ENCODE data around the gene DOCK9. TPM values are rescaled to one million over a fixed set of nuclear protein-coding genes. Genes with fewer than 3 reads are reported as not detected.

The DOCK9 gene
- total RNA-seq, 8 experiments from 2014 or later = 1.8 to 39.0 (median 4.9) TPM

- Histone ChIP-seq H3K27ac (no peak overlapping the region), H3K4me3 (no peak overlapping the region), H3K4me1 (replicated peaks in 1 of 2) (no peaks in the 10 kb centered on the region)
- 70 to 100% (median 83%) methylated on average over 1 to 4 of the region's 5 CpGs; no CpG with 5 or more reads in 1 of the 10 experiments for WGBS, 10 experiments
- in situ Hi-C loops (cut with MboI; ENCODE audit: low pct_unique_long_range_greater_than_20kb in 2 of 9, low sequenced_read_pairs in 9 of 9, unreplicated experiment in 9 of 9) = no loop called here
- peak in 5 of 8 experiments; percentile 30 to 96 (median 86) for ATAC-seq (replicated peaks in 6 of 8)
Observed at GRCh38 chr13:98944336-98944735, 33.5 kb downstream of the DOCK9 start.

GRCh38 chr13:98942997-98943396 lies 34.9 kb downstream of the DOCK9 start:
- WGBS, 10 experiments = 79 to 100% (median 93%) methylated on average over 2 of the region's 3 CpGs; no CpG with 5 or more reads in 6 of the 10 experiments
- peak in 2 of 8 experiments; percentile 12 to 33 for ATAC-seq (replicated peaks in 6 of 8)
- in situ Hi-C loops (cut with MboI; ENCODE audit: low pct_unique_long_range_greater_than_20kb in 2 of 9, low sequenced_read_pairs in 9 of 9, unreplicated experiment in 9 of 9) = no loop called here
- Histone ChIP-seq H3K4me3 (no peak overlapping the region), H3K4me1 (replicated peaks in 1 of 2) (no peaks in the 10 kb centered on the region), H3K27ac (no peak overlapping the region)

- WGBS, 10 experiments = 86 to 100% (median 100%) methylated on average over 2 to 5 of the region's 7 CpGs; no CpG with 5 or more reads in 2 of the 10 experiments
- ATAC-seq (replicated peaks in 6 of 8) = no peak
- H3K4me1 ChIP-seq (replicated peaks in 1 of 2) = no peaks in the 10 kb centered on the region
- in situ Hi-C loops (cut with MboI; ENCODE audit: low pct_unique_long_range_greater_than_20kb in 2 of 9, low sequenced_read_pairs in 9 of 9, unreplicated experiment in 9 of 9) = no loop called here
- no peak overlapping the region for H3K27ac ChIP-seq
- H3K4me3 ChIP-seq = no peak overlapping the region
Observed at GRCh38 chr13:98942485-98942884, 35.4 kb downstream of the DOCK9 start.

GRCh38 chr13:98941536-98941935 lies 36.3 kb downstream of the DOCK9 start:
- Histone ChIP-seq H3K4me3 (no peak overlapping the region), H3K4me1 (replicated peaks in 1 of 2) (no peaks in the 10 kb centered on the region), H3K27ac (no peak overlapping the region)
- ATAC-seq (replicated peaks in 6 of 8) = no peak
- in situ Hi-C loops (cut with MboI; ENCODE audit: low pct_unique_long_range_greater_than_20kb in 2 of 9, low sequenced_read_pairs in 9 of 9, unreplicated experiment in 9 of 9) = no loop called here
- WGBS, 10 experiments = 80 to 100% (median 95%) methylated on average over 1 to 4 of the region's 4 CpGs; no CpG with 5 or more reads in 3 of the 10 experiments

GRCh38 chr13:98941126-98941525 lies 36.7 kb downstream of the DOCK9 start:
- no peaks in the 10 kb centered on the region for H3K4me1 ChIP-seq (replicated peaks in 1 of 2)
- in situ Hi-C loops (cut with MboI; ENCODE audit: low pct_unique_long_range_greater_than_20kb in 2 of 9, low sequenced_read_pairs in 9 of 9, unreplicated experiment in 9 of 9) = no loop called here
- no peak for ATAC-seq (replicated peaks in 6 of 8)
- H3K27ac ChIP-seq = no peak overlapping the region
- H3K4me3 ChIP-seq = no peak overlapping the region
- 42 to 92% (median 87%) methylated on average over 2 to 5 of the region's 5 CpGs; no CpG with 5 or more reads in 3 of the 10 experiments for WGBS, 10 experiments

- no peak for ATAC-seq (replicated peaks in 6 of 8)
- 26 to 94% (median 78%) methylated on average over 2 to 6 of the region's 8 CpGs; no CpG with 5 or more reads in 1 of the 10 experiments for WGBS, 10 experiments
- Histone ChIP-seq H3K4me1 (replicated peaks in 1 of 2) (no peaks in the 10 kb centered on the region), H3K4me3 (no peak overlapping the region), H3K27ac (no peak overlapping the region)
- in situ Hi-C loops (cut with MboI; ENCODE audit: low pct_unique_long_range_greater_than_20kb in 2 of 9, low sequenced_read_pairs in 9 of 9, unreplicated experiment in 9 of 9) = no loop called here
Observed at GRCh38 chr13:98940325-98941001, 37.4 kb downstream of the DOCK9 start.

- ATAC-seq (replicated peaks in 6 of 8) = peak in 3 of 8 experiments; percentile 78 to 92 (median 83)
- in situ Hi-C loops (cut with MboI; ENCODE audit: low pct_unique_long_range_greater_than_20kb in 2 of 9, low sequenced_read_pairs in 9 of 9, unreplicated experiment in 9 of 9) = no loop called here
- 17 to 95% (median 86%) methylated on average over 1 to 3 of the region's 5 CpGs; no CpG with 5 or more reads in 3 of the 10 experiments for WGBS, 10 experiments
- Histone ChIP-seq H3K27ac (no peak overlapping the region), H3K4me3 (no peak overlapping the region), H3K4me1 (replicated peaks in 1 of 2) (no peaks in the 10 kb centered on the region)
Observed at GRCh38 chr13:98939660-98940191, 38.1 kb downstream of the DOCK9 start.

GRCh38 chr13:98938801-98939200 lies 39.1 kb downstream of the DOCK9 start:
- Histone ChIP-seq H3K4me1 (replicated peaks in 1 of 2) (no peaks in the 10 kb centered on the region), H3K4me3 (no peak overlapping the region), H3K27ac (no peak overlapping the region)
- ATAC-seq (replicated peaks in 6 of 8) = peak in 2 of 8 experiments; percentile 12 to 87
- in situ Hi-C loops (cut with MboI; ENCODE audit: low pct_unique_long_range_greater_than_20kb in 2 of 9, low sequenced_read_pairs in 9 of 9, unreplicated experiment in 9 of 9) = no loop called here
- 76 to 100% (median 97%) methylated on average over 1 to 3 of the region's 3 CpGs; no CpG with 5 or more reads in 6 of the 10 experiments for WGBS, 10 experiments

GRCh38 chr13:98937911-98938381 lies 39.9 kb downstream of the DOCK9 start:
- 38 to 95% (median 69%) methylated on average over 2 to 5 of the region's 6 CpGs; no CpG with 5 or more reads in 3 of the 10 experiments for WGBS, 10 experiments
- no peak for ATAC-seq (replicated peaks in 6 of 8)
- H3K4me1 ChIP-seq (replicated peaks in 1 of 2) = no peaks in the 10 kb centered on the region
- H3K4me3 ChIP-seq = no peak overlapping the region
- in situ Hi-C loops (cut with MboI; ENCODE audit: low pct_unique_long_range_greater_than_20kb in 2 of 9, low sequenced_read_pairs in 9 of 9, unreplicated experiment in 9 of 9) = no loop called here
- H3K27ac ChIP-seq = no peak overlapping the region

GRCh38 chr13:98934243-98934642 lies 43.6 kb downstream of the DOCK9 start:
- H3K27ac ChIP-seq = no peak overlapping the region
- in situ Hi-C loops (cut with MboI; ENCODE audit: low pct_unique_long_range_greater_than_20kb in 2 of 9, low sequenced_read_pairs in 9 of 9, unreplicated experiment in 9 of 9) = no loop called here
- no peak overlapping the region for H3K4me3 ChIP-seq
- no peak for ATAC-seq (replicated peaks in 6 of 8)
- 33 to 100% (median 99%) methylated on average over 1 to 3 of the region's 3 CpGs; no CpG with 5 or more reads in 2 of the 10 experiments for WGBS, 10 experiments
- H3K4me1 ChIP-seq (replicated peaks in 1 of 2) = no peaks in the 10 kb centered on the region

GRCh38 chr13:98930151-98930591 lies 47.7 kb downstream of the DOCK9 start:
- in situ Hi-C loops (cut with MboI; ENCODE audit: low pct_unique_long_range_greater_than_20kb in 2 of 9, low sequenced_read_pairs in 9 of 9, unreplicated experiment in 9 of 9) = no loop called here
- Histone ChIP-seq H3K4me1 (replicated peaks in 1 of 2) (no peaks in the 10 kb centered on the region), H3K4me3 (no peak overlapping the region), H3K27ac (no peak overlapping the region)
- 0 to 100% (median 63%) methylated on average over 1 to 6 of the region's 8 CpGs; no CpG with 5 or more reads in 1 of the 10 experiments for WGBS, 10 experiments
- no peak for ATAC-seq (replicated peaks in 6 of 8)

- Histone ChIP-seq H3K27ac (no peak overlapping the region), H3K4me3 (no peak overlapping the region), H3K4me1 (replicated peaks in 1 of 2) (no peaks in the 10 kb centered on the region)
- peak in 2 of 8 experiments; percentile 38 to 70 for ATAC-seq (replicated peaks in 6 of 8)
- 0 to 100% (median 90%) methylated on average over 1 to 2 of the region's 2 CpGs for WGBS, 10 experiments
- in situ Hi-C loops (cut with MboI; ENCODE audit: low pct_unique_long_range_greater_than_20kb in 2 of 9, low sequenced_read_pairs in 9 of 9, unreplicated experiment in 9 of 9) = no loop called here
Observed at GRCh38 chr13:98927951-98928927, 49.6 kb downstream of the DOCK9 start.

GRCh38 chr13:98925949-98926348 lies 51.9 kb downstream of the DOCK9 start:
- H3K4me3 ChIP-seq = no peak overlapping the region
- in situ Hi-C loops (cut with MboI; ENCODE audit: low pct_unique_long_range_greater_than_20kb in 2 of 9, low sequenced_read_pairs in 9 of 9, unreplicated experiment in 9 of 9) = no loop called here
- no peak for ATAC-seq (replicated peaks in 6 of 8)
- H3K4me1 ChIP-seq (replicated peaks in 1 of 2) = no peaks in the 10 kb centered on the region
- 61 to 100% (median 86%) methylated on average over 1 to 4 of the region's 4 CpGs for WGBS, 10 experiments
- no peak overlapping the region for H3K27ac ChIP-seq
